Activated T-helper 1 cell treated with anti-CD3 and anti-CD28 coated beads, Interleukin-2, amount 50 U/mL, for 16 hours (primary cell): ENCODE results near the gene NAA50.

Source experiments
- DNase-seq, 2 donors: peaks; one replicate each; pipeline ENCODE4 v3.0.0-alpha.2; 2020; ENCODE audit warnings: low read depth in 1 of 2, low spot score in 1 of 2

Gene NAA50

DNA sequence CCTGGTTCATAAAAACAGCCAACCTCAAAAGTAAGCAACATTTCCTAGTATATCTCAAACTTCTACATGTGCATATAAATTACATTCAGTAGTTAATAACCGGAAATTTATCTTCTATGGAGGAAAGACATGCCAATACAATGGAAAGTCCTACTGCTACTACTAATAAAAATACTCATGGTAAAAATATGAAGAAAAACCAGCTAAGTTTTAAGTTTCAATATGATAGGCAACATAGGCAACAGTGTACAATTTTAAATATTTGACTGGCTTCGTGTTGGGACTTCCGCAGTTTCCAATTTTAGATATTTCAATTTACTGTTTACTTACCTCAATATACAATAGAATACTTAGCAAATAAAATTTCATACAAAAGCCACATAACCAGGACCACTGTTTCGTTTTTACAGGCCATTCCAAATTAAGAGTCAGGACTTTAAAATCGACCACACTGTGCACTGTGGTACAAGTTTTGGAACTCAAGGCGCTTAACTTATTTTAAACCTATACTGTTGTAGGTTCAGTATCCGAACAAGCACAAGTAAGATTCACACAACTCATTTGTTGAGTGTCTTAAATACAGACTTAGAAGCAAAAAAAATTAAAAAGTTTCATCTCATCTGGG is 2.9 kb downstream of the NAA50 start:
- no peak for DNase-seq

GRCh38 chr3:113741620-113742019 is 4.4 kb downstream of the NAA50 start:
- no peak for DNase-seq

GRCh38 chr3:113741086-113741485 is 5.0 kb downstream of the NAA50 start:
- DNase-seq: no peak

GRCh38 chr3:113736548-113737089 is 9.4 kb downstream of the NAA50 start:
- no peak for DNase-seq

DNA sequence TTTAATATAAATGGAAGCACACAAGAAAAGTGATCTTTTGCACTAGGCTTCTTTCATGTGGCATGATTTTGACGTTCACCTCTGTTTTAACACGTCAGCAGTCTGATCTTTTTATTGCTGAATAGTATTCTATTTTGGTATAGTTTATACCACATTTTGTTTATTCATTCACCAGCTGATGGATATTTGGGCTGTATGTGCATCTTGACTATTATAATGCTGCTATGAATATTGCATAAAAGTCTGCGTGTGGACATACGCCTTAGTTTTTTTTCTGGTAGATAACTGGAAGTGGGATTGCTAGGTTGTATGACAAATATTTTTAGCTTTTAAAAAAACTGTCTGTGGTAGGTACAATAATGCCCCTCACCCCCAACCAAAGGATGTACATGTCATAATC is 14.4 kb downstream of the NAA50 start:
- no peak for DNase-seq

- DNase-seq: no peak
Observed at GRCh38 chr3:113730550-113730949, 15.5 kb downstream of the NAA50 start.

DNA sequence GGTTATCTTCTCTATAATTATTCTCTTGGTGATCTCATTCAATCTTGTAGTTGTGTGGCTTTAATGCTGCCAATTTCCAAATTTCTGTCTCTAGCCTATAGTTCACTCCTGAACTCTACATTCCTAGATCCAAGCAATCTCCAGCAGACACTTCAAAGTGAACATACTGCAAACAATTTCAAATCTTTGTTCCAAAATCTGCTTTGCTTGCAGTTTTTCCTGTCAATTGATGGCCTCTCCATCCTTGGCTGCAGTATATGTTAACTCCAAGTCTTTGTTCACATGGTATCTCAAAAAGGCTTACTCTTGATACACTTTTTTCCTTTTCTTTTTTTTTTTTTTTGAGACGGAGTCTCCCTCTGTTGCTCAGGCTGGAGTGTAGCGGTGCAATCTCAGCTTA is 17.4 kb downstream of the NAA50 start:
- no peak for DNase-seq

DNA sequence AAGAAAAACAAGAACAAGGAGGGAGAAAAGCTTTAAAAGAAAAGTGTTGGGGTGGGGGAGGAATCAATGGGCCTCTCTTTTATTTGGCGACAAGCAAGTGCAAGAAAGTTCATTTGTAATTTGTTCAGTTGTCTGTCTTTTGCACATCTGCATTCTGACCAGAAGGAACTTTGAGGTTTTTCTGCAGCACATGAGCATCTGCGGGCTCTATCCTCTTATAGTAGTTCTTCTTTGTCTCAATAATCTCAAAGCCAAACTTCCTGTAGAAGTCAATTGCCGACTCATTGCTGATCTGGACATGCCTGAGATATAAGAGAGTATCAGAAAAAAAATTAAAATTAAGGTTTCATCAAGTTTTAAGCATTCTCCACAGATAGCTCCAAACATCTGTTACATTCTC is 24.4 kb downstream of the NAA50 start:
- no peak for DNase-seq

DNA sequence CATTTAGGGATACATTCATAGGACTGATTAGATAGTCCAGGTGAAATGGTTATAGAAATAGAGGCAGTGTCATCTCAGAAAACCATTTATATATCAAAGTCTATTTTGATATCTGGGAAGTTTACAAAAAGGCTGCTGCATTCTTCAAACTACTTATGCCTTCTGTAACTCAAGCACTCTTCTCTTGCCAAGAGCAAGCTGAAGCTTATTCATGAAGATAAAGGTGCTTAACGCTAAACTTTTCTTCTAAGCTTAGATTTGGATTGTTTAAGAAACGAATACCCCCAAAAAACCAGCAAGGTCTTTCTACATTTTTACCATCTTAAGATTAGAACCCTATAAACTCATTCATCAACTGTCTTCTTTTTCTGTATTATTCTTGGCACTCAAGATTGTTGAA is 26.3 kb downstream of the NAA50 start:
- no peak for DNase-seq

GRCh38 chr3:113719294-113719693 is 26.8 kb downstream of the NAA50 start:
- no peak for DNase-seq

DNA sequence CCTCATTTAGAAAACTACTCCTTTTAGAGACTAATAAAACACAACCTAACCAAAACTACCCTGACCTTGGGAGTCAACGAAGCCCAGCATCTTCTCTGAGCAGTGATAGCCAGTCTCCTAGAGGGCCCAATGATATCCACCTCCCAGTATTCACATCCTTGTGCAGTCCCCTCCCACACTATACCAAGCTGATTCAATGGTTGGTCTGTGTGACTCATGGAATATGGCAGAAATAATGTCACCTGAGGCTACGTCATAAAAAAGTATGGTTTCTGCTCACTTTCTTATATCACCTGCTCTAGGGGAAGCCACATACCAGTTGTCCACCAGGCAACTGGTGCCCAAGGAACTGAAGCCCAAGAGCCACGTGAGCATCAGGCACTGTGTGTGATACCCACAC is 28.2 kb downstream of the NAA50 start:
- no peak for DNase-seq

- no peak for DNase-seq
Observed at GRCh38 chr3:113717308-113717707, 28.7 kb downstream of the NAA50 start.

- DNase-seq: no peak
Observed at GRCh38 chr3:113714702-113715101, 31.3 kb downstream of the NAA50 start.

GRCh38 chr3:113712129-113712528 is 33.9 kb downstream of the NAA50 start:
- no peak for DNase-seq

DNA sequence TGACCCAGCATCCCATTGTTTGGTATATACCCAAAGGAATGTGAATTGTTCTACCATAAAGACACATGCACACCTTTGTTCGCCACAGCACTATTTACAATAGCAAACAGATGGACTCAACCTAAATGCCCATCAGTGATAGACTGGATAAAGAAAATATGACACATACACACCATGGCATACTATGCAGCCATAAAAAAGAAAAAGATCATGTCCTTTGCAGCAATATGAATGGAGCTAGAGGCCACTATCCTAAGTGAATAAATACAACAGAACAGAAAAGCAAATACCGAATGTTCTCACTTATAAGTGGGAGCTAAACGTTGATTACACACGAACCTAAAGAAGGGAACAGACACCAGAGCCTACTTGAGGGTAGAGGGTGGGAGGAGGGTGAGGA is 38.2 kb downstream of the NAA50 start:
- no peak for DNase-seq

GRCh38 chr3:113698956-113699355 is 47.1 kb downstream of the NAA50 start:
- no peak for DNase-seq

- DNase-seq: no peak
Observed at GRCh38 chr3:113698213-113698742, 47.8 kb downstream of the NAA50 start.

- DNase-seq: no peak
Observed at GRCh38 chr3:113697500-113698090, 48.5 kb downstream of the NAA50 start.

GRCh38 chr3:113696658-113697499 is 49.2 kb downstream of the NAA50 start:
- peak; percentile 96 to 98 for DNase-seq

DNA sequence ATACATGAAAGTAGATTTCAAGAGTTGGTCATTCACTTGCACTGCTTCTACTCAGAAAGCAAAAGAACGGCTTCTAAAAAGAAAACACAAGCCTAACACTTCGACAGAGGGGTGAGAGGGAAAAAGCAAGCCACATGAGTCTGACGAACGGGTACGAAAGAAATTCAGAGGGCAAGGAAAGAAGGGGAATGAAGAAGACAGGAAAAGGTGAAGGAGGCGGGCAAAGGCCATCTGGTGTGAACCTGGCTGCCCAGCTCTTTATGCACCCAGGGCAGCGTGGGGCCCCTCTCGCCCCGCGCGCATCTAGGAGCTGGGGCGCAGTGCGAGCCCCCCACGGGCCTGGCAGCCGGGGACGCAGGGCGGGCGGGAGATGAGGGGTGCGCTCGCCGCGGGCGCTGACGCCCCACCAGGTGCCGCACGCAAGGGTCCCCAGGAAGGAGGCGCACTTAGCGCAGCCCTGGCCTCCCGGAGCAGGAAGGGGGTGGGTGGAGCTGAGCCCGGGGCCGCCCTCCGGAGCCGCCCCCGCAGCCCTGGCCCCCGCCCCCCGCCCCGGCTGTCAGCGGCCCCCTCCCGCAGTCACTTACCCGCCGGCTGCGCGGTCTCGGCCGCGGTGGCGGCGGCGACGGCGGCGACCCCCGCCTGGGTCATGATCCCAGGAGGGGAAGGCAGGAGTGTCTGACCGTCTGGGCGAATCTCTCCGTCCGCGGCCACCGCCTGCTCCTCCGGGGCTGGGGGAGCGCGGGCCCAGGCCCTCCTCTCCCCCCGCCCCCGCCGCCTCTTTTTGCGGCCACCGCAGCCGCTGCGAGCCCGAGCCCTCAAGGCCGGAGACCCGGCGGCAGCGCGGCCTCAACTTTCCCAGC is 50.0 kb downstream of the NAA50 start, which contains the start of gene USF3:
Gene USF3 (minus strand): TSS at position 857 of the 860 bp plus-strand sequence. CDS start 21,764 bp downstream, outside the sequence.
- peak; percentile 61 to 73 for DNase-seq

GRCh38 chr3:113695431-113695785 is 50.6 kb downstream of the NAA50 start:
- no peak for DNase-seq
